ENCODE results near the gene RGS19. TPM values are rescaled to one million over a fixed set of nuclear protein-coding genes. Genes with fewer than 3 reads are reported as not detected.

The RGS19 gene
- total and polyA plus RNA-seq, 2 of the 8 experiments (the other 6 are each of a cell fraction or from before 2014, with no cell fraction given) = 12.7 to 16.8 TPM

GRCh38 chr20:64068386-64069208 lies 10.7 kb downstream of the RGS19 start (continued):
- TF ChIP-seq CTBP2 (IDR thresholded peaks at IDR 0.05; ENCODE audit: borderline replicate concordance, insufficient read depth, insufficient read length, low read length) (no peak), JUN (IDR thresholded peaks at IDR 0.05; ENCODE audit: low read depth, low read length) (no peak), NRF1 (IDR thresholded peaks at IDR 0.05; ENCODE audit: low read depth, low read length) (no peak), KDM1A (IDR thresholded peaks at IDR 0.05; ENCODE audit: borderline replicate concordance, low read length) (no peak), ASH2L (IDR thresholded peaks at IDR 0.05; ENCODE audit: low read length) (no peak), CHD2 (IDR thresholded peaks at IDR 0.05; ENCODE audit: low read length) (no peak), TEAD4 (IDR thresholded peaks at IDR 0.05; ENCODE audit: low read depth, low read length) (no peak), EP300 (IDR thresholded peaks at IDR 0.05; ENCODE audit: borderline replicate concordance in 1 of 2, low read depth in 2 of 2, low read length in 2 of 2) (no peak)
